Gastroesophageal sphincter (tissue), 3 donors: ENCODE results near the gene GJA10.

ENCODE experiments used
- CTCF ChIP-seq, 4 experiments: fragments of 200-600 bp in 2 of 4; fragments of 450-650 bp in 2 of 4; sonication (generic) in 1 of 4; IDR thresholded peaks; one replicate each; pipeline ENCODE4 v1.5.1; 2017 to 2019; ENCODE audit warnings: antibody characterized with exemption in 4 of 4, mild to moderate bottlenecking in 2 of 4, moderate library complexity in 2 of 4
- EP300 ChIP-seq: sonication (generic); formaldehyde crosslinking; IDR thresholded peaks from one replicate; pipeline ENCODE4 v1.6.1; 2017; ENCODE audit warnings: antibody characterized with exemption, mild to moderate bottlenecking
- POLR2A ChIP-seq, 2 donors: fragments of 450-650 bp; IDR thresholded peaks; one replicate each; pipeline ENCODE4 v1.6.1; 2017; ENCODE audit warnings: antibody characterized with exemption in 2 of 2, mild to moderate bottlenecking in 2 of 2, moderate library complexity in 1 of 2

GRCh38 chr6:89924231-89924630 is 30.0 kb downstream of the GJA10 start:
- TF ChIP-seq CTCF (IDR thresholded peaks at IDR 0.05) (no peak), POLR2A (IDR thresholded peaks at IDR 0.05) (no peak), EP300 (no peak)
